GM12878 (cell line): ENCODE results near the gene CS. TPM values are rescaled to one million over a fixed set of nuclear protein-coding genes. Genes with fewer than 3 reads are reported as not detected.

Experiments used
- ATAC-seq: fragments of 200-7000 bp; cut with Tn5 transposase; 3 replicates; pipeline ENCODE4 v1.9.1; 2020; ENCODE audit warnings: mild to moderate bottlenecking, moderate library complexity
- BruUV-seq: library from RNA; stranded (reverse); fragments of 400-500 nt; replicated peaks from 2 replicates; lab custom pipeline; 2021; lab: Mats Ljungman, UMichigan
- CTCF ChIA-PET: fragments of 300-600 bp; sonication (Branson Sonifier 250); formaldehyde crosslinking; extraction: SDS; loops from one replicate; lab custom pipeline; 2021; ENCODE audit warnings: inconsistent platforms; lab: Yijun Ruan, JAX
- POLR2A ChIA-PET: fragments of 350-600 bp; formaldehyde crosslinking; extraction: SDS; loops from one replicate; lab custom pipeline; 2021; ENCODE audit warnings: inconsistent platforms; lab: Charles Lee
- RAD21 ChIA-PET: fragments of 300-600 bp; sonication (Branson Sonifier 250); formaldehyde crosslinking; loops from one replicate; lab custom pipeline; 2023; ENCODE audit warnings: antibody characterized with exemption; ENCODE audit not compliant: unreplicated experiment; lab: Charles Lee
- SMC1A ChIA-PET: fragments of 300-600 bp; sonication (Branson Sonifier 250); formaldehyde crosslinking; loops from one replicate; lab custom pipeline; 2023; ENCODE audit not compliant: unreplicated experiment, uncharacterized antibody; lab: Charles Lee
- DNase-seq: peaks from one replicate; pipeline ENCODE4 v3.0.0-alpha.2; 2011; ENCODE audit warnings: low read depth, low spot score
- FAIRE-seq: peaks from 3 replicates; lab custom pipeline; 2011; peaks lifted over from hg19 to GRCh38; lab: Jason Lieb, UNC
- H2AFZ ChIP-seq: 2 replicates; pipeline ENCODE4 v1.6.0; 2011; ENCODE audit warnings: low read depth, low read length, control low read depth; ENCODE audit not compliant: control insufficient read depth
- H3K27ac ChIP-seq: 2 replicates; pipeline ENCODE4 v1.5.1; 2011; ENCODE audit warnings: control low read depth; ENCODE audit not compliant: control insufficient read depth, insufficient read depth
- H3K27me3 ChIP-seq, 2 experiments: replicated peaks in 1 of 2; 2 replicates each; pipeline versions ENCODE4 v1.6.0 to v1.6.1; 2011; ENCODE audit warnings: low read length in 1 of 2; ENCODE audit not compliant: control insufficient read depth in 2 of 2, insufficient read depth in 2 of 2
- H3K36me3 ChIP-seq, 2 experiments: 2 replicates each; pipeline ENCODE4 v1.5.1; 2011; ENCODE audit warnings: low read length in 1 of 2; ENCODE audit not compliant: control insufficient read depth in 2 of 2, insufficient read depth in 2 of 2
- H3K4me1 ChIP-seq: 2 replicates; pipeline ENCODE4 v1.6.1; 2011; ENCODE audit warnings: mild to moderate bottlenecking, low read length, moderate library complexity, mixed read lengths; ENCODE audit not compliant: control insufficient read depth, insufficient read depth
- H3K4me2 ChIP-seq: 2 replicates; pipeline ENCODE4 v1.6.0; 2011; ENCODE audit warnings: control low read depth; ENCODE audit not compliant: control insufficient read depth, insufficient read depth
- H3K4me3 ChIP-seq: fragments of 200-600 bp; sonication (generic); 2 replicates; pipeline ENCODE4 v1.5.1; 2016
- H3K79me2 ChIP-seq: 2 replicates; pipeline ENCODE4 v1.6.0; 2011; ENCODE audit warnings: low read length; ENCODE audit not compliant: control insufficient read depth, insufficient read depth
- H3K9ac ChIP-seq: 2 replicates; pipeline ENCODE4 v1.8.0; 2011; ENCODE audit warnings: low read length, control low read depth, mixed read lengths; ENCODE audit not compliant: control insufficient read depth, insufficient read depth
- H3K9me3 ChIP-seq: replicated peaks from 3 replicates; pipeline ENCODE4 v1.5.1; 2011; ENCODE audit warnings: mild to moderate bottlenecking, low read length; ENCODE audit not compliant: control insufficient read depth, insufficient read depth
- H4K20me1 ChIP-seq: 2 replicates; pipeline ENCODE4 v1.6.0; 2011; ENCODE audit not compliant: control insufficient read depth, insufficient read depth
- ASH2L ChIP-seq: fragments of 300-600, 200-600 bp; sonication (generic); IDR thresholded peaks from 2 replicates; pipeline ENCODE4 v1.6.1; 2017; ENCODE audit warnings: low read depth, mild to moderate bottlenecking, borderline replicate concordance
- CHD2 ChIP-seq: IDR thresholded peaks from 2 replicates; pipeline ENCODE4 v1.6.1; 2011; ENCODE audit warnings: low read depth, low read length, improper control_type of control experiment, borderline replicate concordance
- MXI1 ChIP-seq: fragments of 150-350 bp; IDR thresholded peaks from 2 replicates; pipeline ENCODE4 v1.6.1; 2011; ENCODE audit warnings: low read depth, mild to moderate bottlenecking, inconsistent platforms, low read length, improper control_type of control experiment
- NFYA ChIP-seq: IDR thresholded peaks from 2 replicates; pipeline ENCODE4 v1.6.1; 2011; ENCODE audit warnings: low read depth, mild to moderate bottlenecking, low read length, improper control_type of control experiment, borderline replicate concordance
- NR2C1 ChIP-seq: fragments of 450-650 bp; IDR thresholded peaks from 2 replicates; pipeline ENCODE4 v1.6.1; 2017; ENCODE audit warnings: antibody characterized with exemption, mild to moderate bottlenecking, moderate library complexity
- RUNX3 ChIP-seq: IDR thresholded peaks from 2 replicates; pipeline ENCODE4 v1.6.1; 2012; ENCODE audit warnings: low read length, inconsistent platforms
- SIN3A ChIP-seq: IDR thresholded peaks from 2 replicates; pipeline ENCODE4 v1.6.1; 2012; ENCODE audit warnings: low read depth, low read length, improper control_type of control experiment
- SIX5 ChIP-seq: IDR thresholded peaks from 2 replicates; pipeline ENCODE4 v1.6.1; 2011; ENCODE audit warnings: mild to moderate bottlenecking, low read depth, low read length, moderate library complexity; ENCODE audit not compliant: severe bottlenecking
- SREBF2 ChIP-seq: IDR thresholded peaks from 2 replicates; pipeline ENCODE4 v1.6.1; 2012; ENCODE audit warnings: mild to moderate bottlenecking, low read length
- SUPT20H ChIP-seq: IDR thresholded peaks from 2 replicates; pipeline ENCODE4 v1.6.1; 2011; ENCODE audit warnings: low read depth, mild to moderate bottlenecking, low read length, moderate library complexity, borderline replicate concordance; ENCODE audit not compliant: control insufficient read depth
- WGBS: methylation state at CpG from one replicate; pipeline ENCODE4 v1.1.6; 2016; ENCODE audit warnings: low lambda C conversion rate; ENCODE audit not compliant: insufficient replicate concordance, insufficient coverage; ENCODE audit errors: missing lambda C conversion rate; 5-methylcytosine and 5-hydroxymethylcytosine counted together
- in situ Hi-C: fragments of 300-500 bp; cut with MboI; formaldehyde crosslinking; loops from 9 replicates; pipeline ENCODE4 v1.14.3; 2018; ENCODE audit warnings: mixed read lengths
- intact Hi-C: fragments of 100-400 bp; cut with micrococcal nuclease; formaldehyde crosslinking; loops from one replicate; pipeline ENCODE4 v1.14.2; 2022; ENCODE audit not compliant: unreplicated experiment
- polyA plus RNA-seq, 11 experiments: library from polyadenylated mRNA; depleted of rRNA in 4 of 11; unstranded in 6 of 11; stranded (reverse) in 5 of 11; fragments of >200 nt; fragmentation: Nextera tagmentation in 4 of 11; fragmentation: Illumina TruSeq in 1 of 11; extraction: Ambion mirVana in 4 of 11; extraction: Trizol in 1 of 11; gene quantifications; 1 replicate in 1 of 11; 2 replicates in 10 of 11; pipeline versions ENCODE4 v1.2.1 to v1.2.3, GENCODE V29; 2011 to 2016; ENCODE audit warnings: inconsistent platforms in 2 of 11, missing spikeins in 2 of 11, low read depth in 1 of 11
- total RNA-seq, 4 experiments: library from RNA; depleted of rRNA in 3 of 4; stranded (reverse); fragments of >200 nt in 3 of 4; fragmentation: Illumina TruSeq in 1 of 4; extraction: Trizol in 1 of 4; gene quantifications; 2 replicates each; pipeline versions ENCODE4 v1.2.1 to v1.2.3, GENCODE V29; 2013 to 2021
- TF ChIP-seq, protein P1 (sequence below): fragments of 450-650 bp; IDR thresholded peaks from 2 replicates; pipeline ENCODE4 v1.6.1; 2016; ENCODE audit warnings: mild to moderate bottlenecking
- TF ChIP-seq, protein P2 (sequence below): fragments of 450-650 bp; IDR thresholded peaks from 2 replicates; pipeline ENCODE4 v1.6.1; 2017; ENCODE audit warnings: antibody characterized with exemption, mild to moderate bottlenecking, moderate library complexity

CS gene
- total and polyA plus RNA-seq, 10 of the 15 experiments (the other 5 are each of a cell fraction or from before 2014, with no cell fraction given), result 64.9 to 276 (median 139) TPM

DNA sequence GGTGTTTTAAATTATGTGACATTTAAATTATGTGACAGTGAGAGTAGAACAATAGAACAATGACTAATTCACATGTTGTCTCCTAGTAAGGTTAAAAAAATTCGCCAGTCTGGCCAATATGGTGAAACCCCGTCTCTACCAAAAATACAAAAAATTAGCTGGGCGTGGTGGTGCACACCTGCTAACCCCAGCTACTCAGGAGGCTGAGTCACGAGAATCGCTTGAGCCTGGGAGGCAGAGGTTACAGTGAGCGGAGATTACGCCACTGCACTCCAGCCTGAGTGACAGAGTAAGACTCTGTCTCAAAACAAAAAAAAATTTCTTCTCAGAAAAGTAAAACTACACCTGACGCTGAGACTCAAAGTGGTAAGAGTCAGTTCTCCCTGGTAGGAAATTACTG lies 2.7 kb downstream of the CS start:
- intact Hi-C loops (no loop called here), in situ Hi-C loops (no loop called here)
- RAD21 ChIA-PET, result interaction anchor here (0.8 to 1.0 kb wide), 2 partner anchors 36 to 91 kb away, joined by 3 read pairs; no protein-coding TSS in a partner anchor
- no peak for FAIRE-seq
- Histone ChIP-seq H3K27ac (peak overlapping the region; percentile 7; the same call in 1 of the 2 replicates), H3K27me3 (no peaks in the 10 kb centered on the region), H3K79me2 (peaks cover 62% of the 10 kb centered on the region), H3K4me3 (peak overlapping the region; percentile 93), H2AFZ (no peak overlapping the region), H3K36me3 (peaks cover 0 to 10% of the 10 kb centered on the region in 2 experiments; a peak in 1 of 4 replicates), H3K4me2 (peak overlapping the region; percentile 70)
- no peak for DNase-seq
- 28% methylated on average over 8 of the region's 8 CpGs for WGBS
- BruUV-seq, result no TSS peak
- no peak for TF ChIP-seq MXI1
- TF ChIP-seq, protein P1, sequence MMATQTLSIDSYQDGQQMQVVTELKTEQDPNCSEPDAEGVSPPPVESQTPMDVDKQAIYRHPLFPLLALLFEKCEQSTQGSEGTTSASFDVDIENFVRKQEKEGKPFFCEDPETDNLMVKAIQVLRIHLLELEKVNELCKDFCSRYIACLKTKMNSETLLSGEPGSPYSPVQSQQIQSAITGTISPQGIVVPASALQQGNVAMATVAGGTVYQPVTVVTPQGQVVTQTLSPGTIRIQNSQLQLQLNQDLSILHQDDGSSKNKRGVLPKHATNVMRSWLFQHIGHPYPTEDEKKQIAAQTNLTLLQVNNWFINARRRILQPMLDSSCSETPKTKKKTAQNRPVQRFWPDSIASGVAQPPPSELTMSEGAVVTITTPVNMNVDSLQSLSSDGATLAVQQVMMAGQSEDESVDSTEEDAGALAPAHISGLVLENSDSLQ, result peak; percentile 34; the same call in 1 of the 2 replicates
- TF ChIP-seq, all 136 proteins: peak for 1
- Histone ChIP-seq H4K20me1 (no peaks in the 10 kb centered on the region), H3K9me3 (no peaks in the 10 kb centered on the region), H3K9ac (no peak overlapping the region), H3K4me1 (peaks cover 27% of the 10 kb centered on the region)
- ChIA-PET SMC1A (interaction anchor here (1.0 to 2.8 kb wide), 9 partner anchors 12 to 178 kb away, joined by 3 to 14 read pairs (median 4); no protein-coding TSS in a partner anchor), POLR2A (interaction anchor here (0.5 to 2.2 kb wide), 6 partner anchors 19 to 253 kb away, joined by 3 to 8 read pairs (median 5); partner anchors contain the start of genes CNPY2 and COQ10A), CTCF (interaction anchor here (0.6 to 2.0 kb wide), 10 partner anchors 10 to 340 kb away, joined by 3 to 7 read pairs (median 4); partner anchors contain the start of genes COQ10A and RNF41)
- no peak for ATAC-seq

DNA sequence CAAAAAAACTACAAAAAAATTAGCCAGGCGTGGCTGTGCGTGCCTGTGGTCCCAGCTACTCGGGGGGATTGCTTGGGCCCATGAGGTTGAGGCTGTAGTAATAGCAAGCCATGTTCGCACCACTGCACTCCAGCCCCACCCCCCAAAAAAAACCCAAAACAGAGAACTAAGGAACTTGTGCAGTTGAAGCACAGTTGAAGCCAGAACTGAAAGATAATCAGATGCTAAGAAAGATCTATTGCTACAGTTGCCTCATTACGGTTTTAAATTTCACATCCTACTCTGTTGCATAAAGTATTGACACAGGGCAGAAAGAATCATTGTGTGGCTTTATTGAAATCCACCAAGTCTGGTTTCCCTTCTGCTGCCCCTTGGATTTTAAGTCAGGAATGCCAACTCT lies 3.8 kb downstream of the CS start:
- no TSS peak for BruUV-seq
- SMC1A ChIA-PET, result interaction anchor here (1.0 to 2.8 kb wide), 3 partner anchors 14 to 168 kb away, joined by 4 to 14 read pairs (median 5); no protein-coding TSS in a partner anchor
- POLR2A ChIA-PET, result interaction anchor here (2.1 kb wide), 1 partner anchor 174 kb away, joined by 6 read pairs; no protein-coding TSS in a partner anchor
- intact Hi-C loops (no loop called here), in situ Hi-C loops (no loop called here)
- Histone ChIP-seq H3K79me2 (peaks cover 66% of the 10 kb centered on the region), H3K27me3 (no peaks in the 10 kb centered on the region), H3K36me3 (peaks cover 0 to 14% of the 10 kb centered on the region in 2 experiments; a peak in 1 of 4 replicates), H3K9me3 (no peaks in the 10 kb centered on the region), H3K27ac (peak overlapping the region; percentile 7), H3K4me2 (peak overlapping the region; percentile 70), H3K9ac (no peak overlapping the region), H3K4me1 (peaks cover 27% of the 10 kb centered on the region), H3K4me3 (peak overlapping the region; percentile 93; the same call in 1 of the 2 replicates), H4K20me1 (no peaks in the 10 kb centered on the region), H2AFZ (no peak overlapping the region)
- DNase-seq (no peak), FAIRE-seq (no peak), ATAC-seq (peak; percentile 5; the same call in 2 of the 3 replicates)
- RAD21 ChIA-PET, result interaction anchor here (1.0 kb wide), 2 partner anchors 37 to 168 kb away, joined by 3 read pairs; no protein-coding TSS in a partner anchor
- whole genome bisulfite sequencing, result 2% methylated on average over 5 of the region's 5 CpGs
- CTCF ChIA-PET, result interaction anchor here (0.9 to 1.8 kb wide), 3 partner anchors 9 to 168 kb away, joined by 3 to 4 read pairs (median 3); no protein-coding TSS in a partner anchor
- TF ChIP-seq RUNX3 (peak; percentile 28; the same call in 1 of the 2 replicates), ASH2L (no peak), NR2C1 (no peak), SIN3A (no peak), NFYA (no peak), SREBF2 (no peak), CHD2 (no peak), SUPT20H (no peak), SIX5 (no peak)
- TF ChIP-seq, protein P2, sequence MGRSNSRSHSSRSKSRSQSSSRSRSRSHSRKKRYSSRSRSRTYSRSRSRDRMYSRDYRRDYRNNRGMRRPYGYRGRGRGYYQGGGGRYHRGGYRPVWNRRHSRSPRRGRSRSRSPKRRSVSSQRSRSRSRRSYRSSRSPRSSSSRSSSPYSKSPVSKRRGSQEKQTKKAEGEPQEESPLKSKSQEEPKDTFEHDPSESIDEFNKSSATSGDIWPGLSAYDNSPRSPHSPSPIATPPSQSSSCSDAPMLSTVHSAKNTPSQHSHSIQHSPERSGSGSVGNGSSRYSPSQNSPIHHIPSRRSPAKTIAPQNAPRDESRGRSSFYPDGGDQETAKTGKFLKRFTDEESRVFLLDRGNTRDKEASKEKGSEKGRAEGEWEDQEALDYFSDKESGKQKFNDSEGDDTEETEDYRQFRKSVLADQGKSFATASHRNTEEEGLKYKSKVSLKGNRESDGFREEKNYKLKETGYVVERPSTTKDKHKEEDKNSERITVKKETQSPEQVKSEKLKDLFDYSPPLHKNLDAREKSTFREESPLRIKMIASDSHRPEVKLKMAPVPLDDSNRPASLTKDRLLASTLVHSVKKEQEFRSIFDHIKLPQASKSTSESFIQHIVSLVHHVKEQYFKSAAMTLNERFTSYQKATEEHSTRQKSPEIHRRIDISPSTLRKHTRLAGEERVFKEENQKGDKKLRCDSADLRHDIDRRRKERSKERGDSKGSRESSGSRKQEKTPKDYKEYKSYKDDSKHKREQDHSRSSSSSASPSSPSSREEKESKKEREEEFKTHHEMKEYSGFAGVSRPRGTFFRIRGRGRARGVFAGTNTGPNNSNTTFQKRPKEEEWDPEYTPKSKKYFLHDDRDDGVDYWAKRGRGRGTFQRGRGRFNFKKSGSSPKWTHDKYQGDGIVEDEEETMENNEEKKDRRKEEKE, result no peak
